Glutamatergic neuron (in vitro differentiated cells): ENCODE measurements around the gene ATXN10. TPM values are rescaled to one million over a fixed set of nuclear protein-coding genes. Genes with fewer than 3 reads are reported as not detected.

Experiments used
- DNase-seq: peaks from one replicate; pipeline ENCODE4 v3.0.0; 2022
- H3K27ac Mint-ChIP-seq: one replicate; pipeline ENCODE4 v1.8.0; 2020; ENCODE audit warnings: mild to moderate bottlenecking, mixed read lengths, inconsistent platforms; ENCODE audit not compliant: unreplicated experiment
- H3K27me3 Mint-ChIP-seq: one replicate; pipeline ENCODE4 v1.8.0; 2020; ENCODE audit warnings: mild to moderate bottlenecking, moderate library complexity, mixed read lengths, inconsistent platforms; ENCODE audit not compliant: unreplicated experiment
- H3K36me3 Mint-ChIP-seq: one replicate; pipeline ENCODE4 v1.8.0; 2020; ENCODE audit warnings: mild to moderate bottlenecking, mixed read lengths, inconsistent platforms; ENCODE audit not compliant: unreplicated experiment
- H3K4me1 Mint-ChIP-seq: one replicate; pipeline ENCODE4 v1.8.0; 2020; ENCODE audit warnings: mild to moderate bottlenecking, low read depth, mixed read lengths, inconsistent platforms; ENCODE audit not compliant: unreplicated experiment
- H3K4me3 Mint-ChIP-seq: one replicate; pipeline ENCODE4 v1.8.0; 2020; ENCODE audit warnings: mild to moderate bottlenecking, mixed read lengths, inconsistent platforms; ENCODE audit not compliant: unreplicated experiment
- H3K9me3 Mint-ChIP-seq: one replicate; pipeline ENCODE4 v1.8.0; 2020; ENCODE audit warnings: mild to moderate bottlenecking, moderate library complexity, mixed read lengths, inconsistent platforms; ENCODE audit not compliant: unreplicated experiment
- total RNA-seq: library from RNA; stranded (reverse); fragmentation: NEBNext Ultra II Directional; extraction: Animal tissue kit (Norgen Biotek cat#: 25700); gene quantifications from one replicate; pipeline ENCODE4 v1.2.1, GENCODE V29; 2021; ENCODE audit not compliant: unreplicated experiment
- TF ChIP-seq, protein P1 (sequence below): fragments of 200-600 bp; sonication (generic); IDR thresholded peaks from one replicate; pipeline ENCODE4 v1.5.0; 2021; ENCODE audit not compliant: partially characterized antibody, unreplicated experiment

Gene ATXN10
- total RNA-seq, 1 donor from 2014 or later: 191 TPM

- TF ChIP-seq, protein P1, sequence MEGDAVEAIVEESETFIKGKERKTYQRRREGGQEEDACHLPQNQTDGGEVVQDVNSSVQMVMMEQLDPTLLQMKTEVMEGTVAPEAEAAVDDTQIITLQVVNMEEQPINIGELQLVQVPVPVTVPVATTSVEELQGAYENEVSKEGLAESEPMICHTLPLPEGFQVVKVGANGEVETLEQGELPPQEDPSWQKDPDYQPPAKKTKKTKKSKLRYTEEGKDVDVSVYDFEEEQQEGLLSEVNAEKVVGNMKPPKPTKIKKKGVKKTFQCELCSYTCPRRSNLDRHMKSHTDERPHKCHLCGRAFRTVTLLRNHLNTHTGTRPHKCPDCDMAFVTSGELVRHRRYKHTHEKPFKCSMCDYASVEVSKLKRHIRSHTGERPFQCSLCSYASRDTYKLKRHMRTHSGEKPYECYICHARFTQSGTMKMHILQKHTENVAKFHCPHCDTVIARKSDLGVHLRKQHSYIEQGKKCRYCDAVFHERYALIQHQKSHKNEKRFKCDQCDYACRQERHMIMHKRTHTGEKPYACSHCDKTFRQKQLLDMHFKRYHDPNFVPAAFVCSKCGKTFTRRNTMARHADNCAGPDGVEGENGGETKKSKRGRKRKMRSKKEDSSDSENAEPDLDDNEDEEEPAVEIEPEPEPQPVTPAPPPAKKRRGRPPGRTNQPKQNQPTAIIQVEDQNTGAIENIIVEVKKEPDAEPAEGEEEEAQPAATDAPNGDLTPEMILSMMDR: no peak
- Mint-ChIP-seq H3K27ac (no peak overlapping the region), H3K4me3 (no peak overlapping the region), H3K4me1 (peaks cover 20% of the 10 kb centered on the region), H3K36me3 (no peaks in the 10 kb centered on the region), H3K9me3 (no peaks in the 10 kb centered on the region), H3K27me3 (peaks cover 1% of the 10 kb centered on the region)
- DNase-seq: no peak
Measured at GRCh38 chr22:45785458-45785857, 113.8 kb downstream of the ATXN10 start.

DNA sequence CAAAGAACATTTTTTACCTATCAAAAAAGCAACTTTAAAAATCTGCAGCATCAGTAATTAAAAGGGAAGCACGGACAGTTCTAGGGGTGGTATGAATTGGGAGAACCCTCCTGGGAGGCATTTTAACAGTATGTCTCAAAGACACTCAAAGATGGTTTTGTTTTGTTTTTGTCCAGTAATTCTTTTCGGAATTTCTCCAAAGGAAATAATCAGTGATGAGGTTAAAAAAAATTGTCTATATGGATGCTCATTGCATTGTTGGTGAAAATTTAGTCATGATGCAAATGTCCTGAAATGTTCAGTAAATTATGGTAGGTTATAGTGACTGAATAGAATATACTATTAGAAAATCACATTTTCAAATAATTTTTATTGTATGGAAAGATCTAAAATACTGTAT lies 115.1 kb downstream of the ATXN10 start:
- H3K27ac Mint-ChIP-seq: no peak overlapping the region
- no peak overlapping the region for H3K4me3 Mint-ChIP-seq
- peaks cover 1% of the 10 kb centered on the region for H3K27me3 Mint-ChIP-seq

GRCh38 chr22:45787759-45788158 lies 116.1 kb downstream of the ATXN10 start:
- Mint-ChIP-seq H3K9me3 (no peaks in the 10 kb centered on the region), H3K27me3 (peaks cover 1% of the 10 kb centered on the region), H3K27ac (no peak overlapping the region), H3K4me1 (peaks cover 20% of the 10 kb centered on the region), H3K4me3 (no peak overlapping the region), H3K36me3 (no peaks in the 10 kb centered on the region)
- TF ChIP-seq, protein P1: no peak
- DNase-seq: no peak

More for the DNA sequence above, 115.1 kb downstream of the ATXN10 start:
- TF ChIP-seq, protein P1: no peak
- no peaks in the 10 kb centered on the region for H3K9me3 Mint-ChIP-seq
- DNase-seq: no peak
- H3K4me1 Mint-ChIP-seq: peaks cover 20% of the 10 kb centered on the region
- H3K36me3 Mint-ChIP-seq: no peaks in the 10 kb centered on the region

- H3K27ac Mint-ChIP-seq: no peak overlapping the region
- DNase-seq: no peak
Measured at GRCh38 chr22:45788522-45788921, 116.9 kb downstream of the ATXN10 start.

DNA sequence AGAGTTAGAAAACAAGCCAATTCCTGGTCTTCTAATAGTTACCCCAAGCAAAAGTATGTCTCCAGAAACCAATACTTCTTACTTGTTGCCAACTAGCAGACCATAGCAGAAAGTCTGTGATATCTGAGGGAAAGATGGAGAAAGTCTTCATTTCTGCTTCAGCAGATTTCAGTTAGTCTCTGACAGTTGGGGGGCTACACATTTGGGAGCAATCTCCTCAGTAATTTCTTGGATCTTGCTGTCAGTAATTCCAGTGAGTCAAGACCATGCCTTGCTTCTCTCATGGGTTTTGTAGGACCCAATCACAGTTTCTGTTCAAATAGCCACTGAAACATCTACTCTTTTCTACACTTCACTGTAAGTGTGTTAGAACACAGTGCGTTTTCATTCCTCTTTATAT lies 118.8 kb downstream of the ATXN10 start:
- peaks cover 1% of the 10 kb centered on the region for H3K27me3 Mint-ChIP-seq
- DNase-seq: no peak
- H3K36me3 Mint-ChIP-seq: peaks cover 11% of the 10 kb centered on the region
- H3K9me3 Mint-ChIP-seq: peaks cover 5% of the 10 kb centered on the region
- H3K4me1 Mint-ChIP-seq: peaks cover 9% of the 10 kb centered on the region
- H3K27ac Mint-ChIP-seq: no peak overlapping the region
- TF ChIP-seq, protein P1: no peak
- no peak overlapping the region for H3K4me3 Mint-ChIP-seq

More at GRCh38 chr22:45788522-45788921, 116.9 kb downstream of the ATXN10 start:
- Mint-ChIP-seq H3K27me3 (peaks cover 1% of the 10 kb centered on the region), H3K36me3 (no peaks in the 10 kb centered on the region), H3K4me3 (no peak overlapping the region), H3K9me3 (no peaks in the 10 kb centered on the region), H3K4me1 (peaks cover 20% of the 10 kb centered on the region)
- TF ChIP-seq, protein P1: no peak
